Stimulated activated CD4-positive, alpha-beta T cell treated with anti-CD3 and anti-CD28 coated beads, Interleukin-1b, Interleukin-23, amount 100 ng/mL, for 48 hours (primary cell): ENCODE data around the gene TMEM247.
"Not testable (repeated sequence)": the region's sequence is repeated elsewhere in the genome, so short reads cannot be mapped to it uniquely, and the experiment has no call there.

ENCODE experiments used
- DNase-seq: peaks from one replicate; pipeline ENCODE4 v3.0.0-alpha.2; 2020

TMEM247 gene

GRCh38 chr2:46518861-46519260, 39.5 kb downstream of the TMEM247 start:
- no peak for DNase-seq

- no peak for DNase-seq
Measured at GRCh38 chr2:46519265-46519664, 39.9 kb downstream of the TMEM247 start.

- no peak for DNase-seq
Measured at GRCh38 chr2:46520130-46520711, 40.9 kb downstream of the TMEM247 start.

GRCh38 chr2:46521215-46521683, 41.9 kb downstream of the TMEM247 start:
- no peak for DNase-seq

GRCh38 chr2:46522385-46522784, 43.0 kb downstream of the TMEM247 start:
- not testable (repeated sequence) for DNase-seq

- no peak for DNase-seq
Measured at GRCh38 chr2:46525522-46526155, 46.3 kb downstream of the TMEM247 start.

- DNase-seq = no peak
Measured at GRCh38 chr2:46528880-46529279, 49.5 kb downstream of the TMEM247 start.

GRCh38 chr2:46530639-46531038, 51.3 kb downstream of the TMEM247 start:
- no peak for DNase-seq

- no peak for DNase-seq
Measured at GRCh38 chr2:46531863-46532262, 52.5 kb downstream of the TMEM247 start.
